C4-2B (cell line): Measurements from ENCODE around the gene DDX1.

Experiments used
- H3K27ac ChIP-seq: fragments of 450-650 bp; 2 replicates; pipeline ENCODE4 v1.5.1; 2017
- CTCF ChIP-seq: fragments of 450-650 bp; conservative IDR thresholded peaks from 2 replicates; pipeline ENCODE4 v1.5.1; 2017; ENCODE audit warnings: mild to moderate bottlenecking
- ZFX ChIP-seq: fragments of 450-650 bp; IDR thresholded peaks from 2 replicates; pipeline ENCODE4 v1.6.1; 2017

Gene DDX1

DNA sequence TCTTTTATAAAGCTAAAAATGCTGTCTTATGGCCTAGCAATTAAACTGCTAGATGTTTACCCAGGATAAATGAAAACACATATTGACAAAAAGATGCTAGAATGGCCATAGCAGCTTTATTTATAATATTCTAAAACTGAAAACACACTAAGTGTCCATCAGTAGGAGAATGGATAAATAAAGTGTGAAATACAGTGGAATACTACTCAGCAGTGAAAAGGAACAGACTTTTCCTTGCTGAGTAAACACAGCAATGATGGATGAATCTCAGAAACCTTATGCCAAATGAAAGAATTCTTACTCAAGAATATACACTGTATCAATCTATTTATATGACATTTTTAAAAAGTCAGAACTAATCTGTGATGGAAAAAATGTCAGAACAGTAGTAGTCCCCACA lies 33.2 kb downstream of the DDX1 start:
- TF ChIP-seq ZFX, result no peak
- TF ChIP-seq CTCF, result no peak
- no peak overlapping the region for H3K27ac ChIP-seq

- no peak overlapping the region for H3K27ac ChIP-seq
- no peak for TF ChIP-seq ZFX
- no peak for TF ChIP-seq CTCF
These were observed 33.8 kb downstream of the DDX1 start for GRCh38 chr2:15625344-15626036.

- TF ChIP-seq ZFX (no peak), CTCF (no peak)
- H3K27ac ChIP-seq, result no peak overlapping the region
These were observed 34.5 kb downstream of the DDX1 start for GRCh38 chr2:15626126-15626525.

GRCh38 chr2:15626967-15627366 lies 35.3 kb downstream of the DDX1 start:
- H3K27ac ChIP-seq, result no peak overlapping the region
- TF ChIP-seq ZFX (no peak), CTCF (no peak)

DNA sequence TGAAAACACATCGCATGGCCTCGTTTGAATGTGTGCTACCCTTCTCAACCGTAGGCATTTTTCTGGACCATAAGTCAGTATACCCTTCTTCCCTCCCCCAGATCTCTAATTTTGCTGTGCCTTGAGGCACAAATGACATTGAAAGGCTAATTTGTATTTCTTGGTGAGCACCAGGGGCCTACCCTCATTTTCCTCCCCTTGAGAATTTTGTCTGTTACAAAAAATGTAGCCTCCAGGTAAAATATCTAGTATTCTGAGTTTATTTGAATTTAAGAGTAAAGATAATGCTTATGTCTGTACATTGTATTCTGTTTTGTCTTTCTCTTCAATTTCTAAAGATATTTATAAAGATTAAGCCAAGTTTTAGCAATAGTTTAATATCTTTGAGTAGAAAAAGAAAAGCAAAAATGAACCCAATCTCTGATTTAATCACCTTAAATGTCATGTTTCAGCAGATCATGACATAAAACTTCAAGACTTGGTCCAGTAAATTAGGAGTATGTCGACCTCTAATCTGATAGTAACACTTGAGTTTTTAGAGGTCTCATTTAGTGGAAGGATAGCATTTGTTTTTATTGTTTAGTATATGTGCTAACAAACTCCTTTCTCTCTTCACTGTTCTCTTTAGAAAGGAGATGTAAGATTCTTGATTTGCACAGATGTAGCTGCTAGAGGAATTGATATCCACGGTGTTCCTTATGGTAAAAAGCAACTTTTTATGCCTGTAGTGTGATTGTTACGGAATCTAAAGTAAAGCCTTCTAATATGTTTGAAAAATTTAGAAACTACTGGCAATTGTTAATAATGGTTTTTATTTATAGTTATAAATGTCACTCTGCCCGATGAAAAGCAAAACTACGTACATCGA lies 36.4 kb downstream of the DDX1 start:
- no peak overlapping the region for H3K27ac ChIP-seq

GRCh38 chr2:15628899-15629855 lies 37.5 kb downstream of the DDX1 start:
- no peak overlapping the region for H3K27ac ChIP-seq
- no peak for TF ChIP-seq CTCF
- TF ChIP-seq ZFX, result no peak

More for the DNA sequence above, 36.4 kb downstream of the DDX1 start:
- no peak for TF ChIP-seq CTCF
- TF ChIP-seq ZFX, result no peak
